HG03196 (cell line): ENCODE measurements around the gene HSF2BP.
"Not testable (repeated sequence)": the region's sequence is repeated elsewhere in the genome, so short reads cannot be mapped to it uniquely, and the experiment has no call there.

Source experiments
- ATAC-seq: cut with Tn5 transposase; IDR thresholded peaks from one replicate; pipeline ENCODE4 v1.9.1; 2021; ENCODE audit not compliant: unreplicated experiment

Gene HSF2BP

GRCh38 chr21:43479197-43479596 lies 180.1 kb downstream of the HSF2BP start:
- not testable (repeated sequence) for ATAC-seq
